ENCODE data around the gene PACSIN3.

DNA sequence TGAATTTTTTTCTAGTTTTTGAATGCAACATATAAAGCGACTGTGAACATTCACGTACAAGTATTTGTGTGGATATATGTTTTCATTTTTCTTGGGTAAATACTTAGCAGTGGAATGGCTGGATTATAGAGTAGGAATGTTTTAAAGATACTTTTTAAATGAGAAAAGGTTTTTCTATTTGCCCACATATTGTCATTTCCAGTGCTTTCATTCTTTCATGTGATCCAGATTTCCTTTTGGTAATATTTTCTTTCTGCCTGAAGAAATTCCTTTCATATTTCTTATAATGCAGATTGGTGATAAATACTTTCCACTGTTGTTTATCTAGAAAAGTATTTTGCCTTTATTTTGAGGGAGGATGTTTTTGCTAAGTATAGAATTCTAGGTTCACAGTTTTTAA lies 36.5 kb upstream of the PACSIN3 start:
- TF ChIP-seq CTBP1 (IDR thresholded peaks at IDR 0.05; ENCODE audit: borderline replicate concordance) = no peak
- no peak for TF ChIP-seq SUZ12 (IDR thresholded peaks at IDR 0.05)
- no peak for TF ChIP-seq TARDBP (IDR thresholded peaks at IDR 0.05)
- no peak for TF ChIP-seq FOXM1 (IDR thresholded peaks at IDR 0.05; ENCODE audit: borderline replicate concordance)
- no peak for TF ChIP-seq HDGF (IDR thresholded peaks at IDR 0.05; ENCODE audit: borderline replicate concordance)
- no peak for TF ChIP-seq NFRKB (IDR thresholded peaks at IDR 0.05)
- TF ChIP-seq, protein P1, sequence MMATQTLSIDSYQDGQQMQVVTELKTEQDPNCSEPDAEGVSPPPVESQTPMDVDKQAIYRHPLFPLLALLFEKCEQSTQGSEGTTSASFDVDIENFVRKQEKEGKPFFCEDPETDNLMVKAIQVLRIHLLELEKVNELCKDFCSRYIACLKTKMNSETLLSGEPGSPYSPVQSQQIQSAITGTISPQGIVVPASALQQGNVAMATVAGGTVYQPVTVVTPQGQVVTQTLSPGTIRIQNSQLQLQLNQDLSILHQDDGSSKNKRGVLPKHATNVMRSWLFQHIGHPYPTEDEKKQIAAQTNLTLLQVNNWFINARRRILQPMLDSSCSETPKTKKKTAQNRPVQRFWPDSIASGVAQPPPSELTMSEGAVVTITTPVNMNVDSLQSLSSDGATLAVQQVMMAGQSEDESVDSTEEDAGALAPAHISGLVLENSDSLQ (IDR thresholded peaks at IDR 0.05) = no peak
- TF ChIP-seq BHLHE40 (IDR thresholded peaks at IDR 0.05; ENCODE audit: borderline replicate concordance) = no peak
- TF ChIP-seq FOXK2 (IDR thresholded peaks at IDR 0.05) = no peak
